ENCODE data around the gene SLC25A22. TPM values are rescaled to one million over a fixed set of nuclear protein-coding genes. Genes with fewer than 3 reads are reported as not detected.

Gene SLC25A22
- polyA plus RNA-seq (2013, experiment 1 of 2), result 16.1 TPM
- 13.2 TPM for polyA plus RNA-seq (2013, experiment 2 of 2)

DNA sequence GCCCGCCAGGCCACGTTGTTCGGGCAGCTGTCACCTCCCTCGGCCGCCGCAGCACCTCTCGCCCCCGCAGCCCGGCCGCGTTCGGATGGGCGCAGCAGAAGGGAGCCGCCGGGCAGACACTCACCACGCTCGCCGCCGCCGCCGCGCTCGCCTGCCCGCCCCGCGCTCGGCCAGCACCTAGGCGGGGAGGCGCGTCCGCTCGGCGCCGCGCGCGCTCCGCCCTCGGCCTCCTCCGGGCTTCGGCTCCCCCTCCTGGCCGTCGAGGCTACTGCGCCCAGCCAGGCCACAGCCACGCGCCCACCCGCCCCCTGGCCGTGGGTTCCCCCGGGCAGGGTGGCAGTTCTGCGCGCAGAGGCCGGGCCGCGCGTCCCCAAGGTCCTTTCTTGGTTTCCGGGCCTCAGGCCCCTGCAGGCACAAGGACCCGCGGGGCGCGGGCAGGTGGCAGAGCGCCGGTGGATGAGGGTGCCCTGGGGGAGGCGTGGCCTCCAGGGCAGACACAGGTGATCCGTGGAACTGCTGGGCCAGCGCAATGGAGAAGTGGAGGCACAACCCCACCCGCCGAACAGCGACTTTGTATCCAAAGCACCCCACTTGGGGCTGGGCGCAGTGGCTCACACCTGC lies at the start of gene SLC25A22:
Gene SLC25A22, minus strand, starts transcription at position 189 of the 621 bp plus-strand sequence. CDS start 3,275 bp downstream, outside the sequence.
- H3K4me1 ChIP-seq (ENCODE audit: control insufficient read depth, insufficient read depth, low read length, poor library complexity, severe bottlenecking), result peaks cover 15% of the 10 kb centered on the region
- H3K27ac ChIP-seq (ENCODE audit: low read depth, low read length, severe bottlenecking), result peak within 1 kb of the TSS; percentile 88
- WGBS, 2 experiments (ENCODE audit: insufficient coverage in 2 of 2), result 7 to 9% methylated on average over 54 to 69 of the region's 69 CpGs
- peak within 1 kb of the TSS; percentile 71 for H3K4me3 ChIP-seq (ENCODE audit: extremely low read depth, insufficient read depth, low read length, poor library complexity, severe bottlenecking)
- no peaks in the 10 kb centered on the region for H3K9me3 ChIP-seq (ENCODE audit: control insufficient read depth, low read length)
- H3K36me3 ChIP-seq (ENCODE audit: control insufficient read depth, insufficient read depth, low read length), result peaks cover 48% of the 10 kb centered on the region

GRCh38 chr11:847876-848275 lies 49.8 kb upstream of the SLC25A22 start:
- H3K4me3 ChIP-seq (ENCODE audit: extremely low read depth, insufficient read depth, low read length, poor library complexity, severe bottlenecking), result no peak overlapping the region
- no peaks in the 10 kb centered on the region for H3K36me3 ChIP-seq (ENCODE audit: control insufficient read depth, insufficient read depth, low read length)
- H3K27ac ChIP-seq (ENCODE audit: low read depth, low read length, severe bottlenecking), result no peak overlapping the region
- peaks cover 44% of the 10 kb centered on the region for H3K4me1 ChIP-seq (ENCODE audit: control insufficient read depth, insufficient read depth, low read length, poor library complexity, severe bottlenecking)
- H3K9me3 ChIP-seq (ENCODE audit: control insufficient read depth, low read length), result no peaks in the 10 kb centered on the region
- WGBS, 2 experiments (ENCODE audit: insufficient coverage in 2 of 2), result 92 to 95% methylated on average over 14 to 15 of the region's 18 CpGs

DNA sequence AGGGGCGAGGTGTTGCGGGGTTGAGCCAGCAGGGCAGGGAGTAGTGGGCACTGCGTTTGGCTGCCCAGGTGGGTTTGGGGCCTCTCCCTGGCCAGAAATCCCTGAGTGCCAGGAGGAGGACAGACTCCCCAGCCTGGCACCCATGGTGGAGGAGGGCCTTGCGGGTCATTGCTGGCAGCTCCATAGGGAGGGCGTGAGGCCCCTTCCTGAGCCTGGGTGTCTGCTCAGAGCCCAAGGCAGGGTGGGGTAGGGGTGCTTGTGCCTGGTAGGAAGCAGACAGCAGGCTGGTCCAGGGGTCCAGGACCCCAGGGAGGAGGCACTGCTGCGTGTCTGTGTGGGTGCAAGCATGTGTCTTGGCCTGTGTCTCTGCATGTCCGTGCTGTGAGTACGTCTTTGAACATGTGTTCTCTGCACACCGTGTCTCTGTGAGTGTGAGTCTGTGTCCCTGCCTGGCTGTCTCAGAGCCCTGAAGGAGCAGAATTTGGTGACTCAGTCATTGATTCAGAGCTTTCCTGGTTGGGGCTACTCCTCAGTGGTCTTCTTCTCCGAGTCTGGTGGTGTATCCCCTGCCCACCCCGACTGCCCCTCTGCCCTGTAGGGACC lies 48.5 kb upstream of the SLC25A22 start:
- H3K4me1 ChIP-seq (ENCODE audit: control insufficient read depth, insufficient read depth, low read length, poor library complexity, severe bottlenecking), result peaks cover 44% of the 10 kb centered on the region
- 93 to 95% methylated on average over 10 to 11 of the region's 11 CpGs for WGBS, 2 experiments (ENCODE audit: insufficient coverage in 2 of 2)
- H3K27ac ChIP-seq (ENCODE audit: low read depth, low read length, severe bottlenecking), result no peak overlapping the region
- H3K4me3 ChIP-seq (ENCODE audit: extremely low read depth, insufficient read depth, low read length, poor library complexity, severe bottlenecking), result no peak overlapping the region
- no peaks in the 10 kb centered on the region for H3K9me3 ChIP-seq (ENCODE audit: control insufficient read depth, low read length)
- no peaks in the 10 kb centered on the region for H3K36me3 ChIP-seq (ENCODE audit: control insufficient read depth, insufficient read depth, low read length)

- 70 to 80% methylated on average over 7 of the region's 8 CpGs for WGBS, 2 experiments (ENCODE audit: insufficient coverage in 2 of 2)
- H3K4me3 ChIP-seq (ENCODE audit: extremely low read depth, insufficient read depth, low read length, poor library complexity, severe bottlenecking), result no peak overlapping the region
- peaks cover 5% of the 10 kb centered on the region for H3K36me3 ChIP-seq (ENCODE audit: control insufficient read depth, insufficient read depth, low read length)
- H3K4me1 ChIP-seq (ENCODE audit: control insufficient read depth, insufficient read depth, low read length, poor library complexity, severe bottlenecking), result peaks cover 43% of the 10 kb centered on the region
- no peaks in the 10 kb centered on the region for H3K9me3 ChIP-seq (ENCODE audit: control insufficient read depth, low read length)
- H3K27ac ChIP-seq (ENCODE audit: low read depth, low read length, severe bottlenecking), result no peak overlapping the region
Measured at GRCh38 chr11:845872-846495, 47.9 kb upstream of the SLC25A22 start.

DNA sequence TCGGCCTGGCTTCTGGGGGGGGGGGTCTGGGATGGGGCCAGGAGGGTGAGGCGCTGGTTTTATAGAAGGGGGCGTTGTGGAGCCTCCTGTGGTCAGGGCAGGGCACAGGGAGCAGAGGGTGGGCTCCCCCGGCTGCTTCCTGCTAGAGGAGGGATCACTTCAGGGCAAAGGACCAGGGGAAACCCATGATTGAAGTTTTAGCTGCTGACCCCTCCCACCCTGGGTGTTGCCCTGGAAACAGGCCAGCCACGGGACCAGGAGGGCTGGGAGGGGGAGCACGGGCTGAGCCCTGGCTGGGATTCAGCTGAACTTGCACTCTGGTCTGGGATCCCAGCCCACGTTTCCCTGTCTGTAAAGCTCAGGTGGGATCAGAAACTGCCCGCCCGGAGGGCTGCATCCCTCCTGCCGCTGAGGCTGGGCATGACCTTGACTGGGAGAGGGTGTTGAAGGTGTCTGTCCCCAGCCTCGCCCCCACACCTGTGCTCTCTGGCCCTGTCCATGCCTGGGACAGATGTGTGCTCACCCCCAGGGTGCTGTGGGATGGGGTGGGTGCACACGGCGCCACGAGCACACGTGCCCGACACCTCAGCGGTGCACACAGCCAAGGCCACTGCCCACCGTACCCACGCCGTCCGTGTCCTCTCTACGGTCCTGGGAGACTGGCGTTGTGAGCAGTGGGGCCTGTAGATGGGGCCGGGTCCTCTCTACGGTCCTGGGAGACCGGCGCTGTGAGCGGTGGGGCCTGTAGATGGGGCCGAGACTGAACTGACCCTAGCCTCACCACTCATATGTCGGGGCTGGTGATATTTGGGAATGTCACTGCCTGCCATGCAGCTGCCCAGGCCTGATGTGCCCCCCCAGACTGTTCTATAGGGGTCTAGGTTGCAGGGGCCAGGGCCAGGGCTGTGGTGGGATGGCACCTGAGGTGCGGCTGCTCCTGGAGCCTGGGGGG lies 46.9 kb upstream of the SLC25A22 start:
- H3K4me3 ChIP-seq (ENCODE audit: extremely low read depth, insufficient read depth, low read length, poor library complexity, severe bottlenecking), result peak overlapping the region; percentile 99
- no peaks in the 10 kb centered on the region for H3K9me3 ChIP-seq (ENCODE audit: control insufficient read depth, low read length)
- WGBS, 2 experiments (ENCODE audit: insufficient coverage in 2 of 2), result 41 to 56% methylated on average over 22 to 26 of the region's 31 CpGs
- H3K4me1 ChIP-seq (ENCODE audit: control insufficient read depth, insufficient read depth, low read length, poor library complexity, severe bottlenecking), result peaks cover 33% of the 10 kb centered on the region
- H3K27ac ChIP-seq (ENCODE audit: low read depth, low read length, severe bottlenecking), result peak overlapping the region; percentile 97
- peaks cover 15% of the 10 kb centered on the region for H3K36me3 ChIP-seq (ENCODE audit: control insufficient read depth, insufficient read depth, low read length)

- Histone ChIP-seq H3K9me3 (ENCODE audit: control insufficient read depth, low read length) (no peaks in the 10 kb centered on the region), H3K27ac (ENCODE audit: low read depth, low read length, severe bottlenecking) (peak overlapping the region; percentile 97), H3K4me3 (ENCODE audit: extremely low read depth, insufficient read depth, low read length, poor library complexity, severe bottlenecking) (peak overlapping the region; percentile 99), H3K4me1 (ENCODE audit: control insufficient read depth, insufficient read depth, low read length, poor library complexity, severe bottlenecking) (peaks cover 31% of the 10 kb centered on the region), H3K36me3 (ENCODE audit: control insufficient read depth, insufficient read depth, low read length) (peaks cover 24% of the 10 kb centered on the region)
- WGBS, 2 experiments (ENCODE audit: insufficient coverage in 2 of 2), result 0 to 1% methylated on average over 15 of the region's 25 CpGs
Measured at GRCh38 chr11:843818-844692, 46.0 kb upstream of the SLC25A22 start.

DNA sequence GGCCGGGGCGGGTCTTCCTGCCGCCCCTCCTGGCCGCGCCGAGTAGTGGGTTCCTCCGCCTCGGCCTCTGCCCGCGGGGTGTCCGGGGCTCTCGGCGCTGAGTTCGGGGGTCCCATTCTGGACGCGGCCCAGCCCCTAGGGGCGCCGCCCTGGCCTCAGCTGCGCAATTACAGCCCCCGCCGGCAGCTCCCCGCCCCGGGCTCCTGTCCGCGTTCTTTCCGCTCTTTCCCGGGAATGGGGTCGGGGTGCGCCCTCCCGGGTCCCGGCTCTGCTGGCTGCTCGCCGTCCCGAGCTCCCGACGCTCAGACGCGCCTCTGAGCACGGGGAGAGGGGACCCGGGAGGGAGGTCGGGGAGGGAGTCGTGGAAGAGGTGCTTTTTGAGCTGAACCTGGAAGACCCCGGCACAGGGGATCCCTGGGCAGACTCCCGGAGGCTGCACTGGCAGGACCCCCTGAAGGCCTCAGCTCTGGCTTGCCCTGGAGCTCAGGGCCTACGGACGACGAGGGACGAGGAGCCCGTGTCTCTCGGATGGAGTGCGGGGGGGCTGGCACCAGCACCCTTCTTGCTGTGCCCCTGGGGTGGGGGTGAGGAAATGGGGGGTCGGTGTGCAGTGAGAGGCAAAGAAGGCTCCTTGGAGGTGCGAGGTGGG lies 45.1 kb upstream of the SLC25A22 start:
- H3K4me3 ChIP-seq (ENCODE audit: extremely low read depth, insufficient read depth, low read length, poor library complexity, severe bottlenecking), result peak overlapping the region; percentile 99
- peaks cover 24% of the 10 kb centered on the region for H3K4me1 ChIP-seq (ENCODE audit: control insufficient read depth, insufficient read depth, low read length, poor library complexity, severe bottlenecking)
- 0 to 1% methylated on average over 39 to 43 of the region's 53 CpGs for WGBS, 2 experiments (ENCODE audit: insufficient coverage in 2 of 2)
- H3K36me3 ChIP-seq (ENCODE audit: control insufficient read depth, insufficient read depth, low read length), result peaks cover 31% of the 10 kb centered on the region
- no peaks in the 10 kb centered on the region for H3K9me3 ChIP-seq (ENCODE audit: control insufficient read depth, low read length)
- peak overlapping the region; percentile 97 for H3K27ac ChIP-seq (ENCODE audit: low read depth, low read length, severe bottlenecking)

DNA sequence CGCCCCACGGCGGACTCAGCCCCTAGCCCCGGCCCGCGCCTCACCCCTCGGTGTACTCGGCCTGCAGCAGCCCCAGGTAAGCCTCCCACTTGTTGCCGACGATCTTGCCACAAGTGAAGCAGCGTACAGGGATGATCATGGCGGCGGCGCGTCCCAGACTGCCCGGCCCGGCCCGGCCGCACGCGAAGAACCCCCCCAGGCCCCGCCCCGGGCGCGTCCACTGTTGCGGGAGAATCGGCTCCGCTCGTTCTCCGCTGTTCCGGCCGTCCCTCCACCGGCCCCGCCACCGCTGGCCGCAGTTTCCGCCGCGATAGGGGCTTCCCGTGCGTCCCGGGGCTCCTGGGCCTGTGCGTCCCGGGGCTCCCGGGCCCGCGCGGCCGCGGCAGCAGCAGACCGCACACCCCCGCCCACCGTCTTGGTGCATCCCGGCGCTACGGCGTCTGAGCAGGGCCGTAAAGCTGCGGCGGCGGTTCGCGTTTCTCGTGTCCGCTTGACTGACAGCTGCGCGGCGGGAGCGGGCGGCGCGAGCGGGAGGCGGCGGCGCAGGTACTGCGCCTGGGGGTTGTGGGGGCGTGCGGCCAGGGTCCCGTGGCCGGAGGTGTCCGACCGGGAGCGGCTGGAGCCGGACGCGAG lies 44.4 kb upstream of the SLC25A22 start, which contains the start of the genes POLR2L and TSPAN4:
Gene POLR2L, minus strand, starts transcription at position 160 of the 633 bp plus-strand sequence. Its CDS starts 21 bp downstream, at position 139.
Gene TSPAN4, plus strand, starts transcription at position 483 of the 633 bp plus-strand sequence. CDS start 7,453 bp downstream, outside the sequence.
- peak within 1 kb of the TSS; percentile 99 for H3K4me3 ChIP-seq (ENCODE audit: extremely low read depth, insufficient read depth, low read length, poor library complexity, severe bottlenecking)
- no peaks in the 10 kb centered on the region for H3K9me3 ChIP-seq (ENCODE audit: control insufficient read depth, low read length)
- 0 to 1% methylated on average over 75 to 86 of the region's 87 CpGs for WGBS, 2 experiments (ENCODE audit: insufficient coverage in 2 of 2)
- peaks cover 39% of the 10 kb centered on the region for H3K36me3 ChIP-seq (ENCODE audit: control insufficient read depth, insufficient read depth, low read length)
- H3K27ac ChIP-seq (ENCODE audit: low read depth, low read length, severe bottlenecking), result peak within 1 kb of the TSS; percentile 99
- H3K4me1 ChIP-seq (ENCODE audit: control insufficient read depth, insufficient read depth, low read length, poor library complexity, severe bottlenecking), result peaks cover 24% of the 10 kb centered on the region

- no peaks in the 10 kb centered on the region for H3K9me3 ChIP-seq (ENCODE audit: control insufficient read depth, low read length)
- peaks cover 24% of the 10 kb centered on the region for H3K4me1 ChIP-seq (ENCODE audit: control insufficient read depth, insufficient read depth, low read length, poor library complexity, severe bottlenecking)
- H3K4me3 ChIP-seq (ENCODE audit: extremely low read depth, insufficient read depth, low read length, poor library complexity, severe bottlenecking), result peak overlapping the region; percentile 99
- peaks cover 44% of the 10 kb centered on the region for H3K36me3 ChIP-seq (ENCODE audit: control insufficient read depth, insufficient read depth, low read length)
- 0 to 2% methylated on average over 25 to 26 of the region's 27 CpGs for WGBS, 2 experiments (ENCODE audit: insufficient coverage in 2 of 2)
- peak overlapping the region; percentile 99 for H3K27ac ChIP-seq (ENCODE audit: low read depth, low read length, severe bottlenecking)
Measured at GRCh38 chr11:841981-842369, 43.9 kb upstream of the SLC25A22 start.

Data from mesodermal cell (in vitro differentiated cells).